A549 (cell line): ENCODE data around the gene DNAH7.

ENCODE experiments used
- BHLHE40 ChIP-seq: IDR thresholded peaks from 2 replicates; pipeline ENCODE4 v1.6.1; 2012; ENCODE audit warnings: low read depth, low read length, inconsistent platforms
- CBX2 ChIP-seq: fragments of 200-600 bp; sonication (generic); IDR thresholded peaks from 2 replicates; pipeline ENCODE4 v1.6.1; 2016; ENCODE audit warnings: low read depth, mild to moderate bottlenecking, borderline replicate concordance
- CEBPB ChIP-seq, 2 experiments: fragments of >200 bp in 1 of 2; sonication (Bioruptor Twin) in 1 of 2; formaldehyde crosslinking in 1 of 2; IDR thresholded peaks; 2 replicates each; pipeline ENCODE4 v1.6.1; 2012 to 2016
- CTCF ChIP-seq: fragments of >200 bp; sonication (Bioruptor Twin); formaldehyde crosslinking; IDR thresholded peaks from 3 replicates; pipeline ENCODE4 v1.5.1; 2016
- E2F6 ChIP-seq: IDR thresholded peaks from 2 replicates; pipeline ENCODE4 v1.6.1; 2012; ENCODE audit warnings: low read depth, borderline replicate concordance
- EP300 ChIP-seq, 2 experiments: fragments of >200 bp; sonication (Bioruptor Twin); formaldehyde crosslinking; IDR thresholded peaks; 2 replicates in 1 of 2; 3 replicates in 1 of 2; pipeline ENCODE4 v1.6.1; 2016 to 2017
- KDM5A ChIP-seq: fragments of 200-600 bp; sonication (generic); IDR thresholded peaks from 2 replicates; pipeline ENCODE4 v1.6.1; 2016; ENCODE audit warnings: antibody characterized with exemption, mild to moderate bottlenecking
- MAX ChIP-seq: IDR thresholded peaks from 2 replicates; pipeline ENCODE4 v1.6.1; 2012
- PHF8 ChIP-seq: fragments of 200-600 bp; sonication (generic); IDR thresholded peaks from 2 replicates; pipeline ENCODE4 v1.6.1; 2016; ENCODE audit warnings: low read depth, mild to moderate bottlenecking, antibody characterized with exemption, moderate library complexity, borderline replicate concordance
- RAD21 ChIP-seq, 2 experiments: fragments of >200 bp in 1 of 2; sonication (Bioruptor Twin) in 1 of 2; formaldehyde crosslinking in 1 of 2; IDR thresholded peaks in 1 of 2; conservative IDR thresholded peaks in 1 of 2; 2 replicates in 1 of 2; 3 replicates in 1 of 2; pipeline ENCODE4 v1.6.1; 2012 to 2018; ENCODE audit warnings: inconsistent platforms in 1 of 2
- RFX5 ChIP-seq: fragments of 450-650 bp; IDR thresholded peaks from 2 replicates; pipeline ENCODE4 v1.7.1; 2014; ENCODE audit warnings: antibody characterized with exemption, mild to moderate bottlenecking, moderate library complexity
- ZFP36 ChIP-seq: fragments of 450-650 bp; IDR thresholded peaks from 2 replicates; pipeline ENCODE4 v1.6.1; 2014; ENCODE audit warnings: borderline replicate concordance; ENCODE audit not compliant: partially characterized antibody

- TF ChIP-seq E2F6 (no peak), CBX2 (no peak), CEBPB (IDR thresholded peaks at IDR 0.05) (no peak), ZFP36 (no peak), KDM5A (no peak), MAX (no peak), PHF8 (no peak), RAD21 (conservative IDR thresholded peaks at IDR 0.05 in 1 of 2, IDR thresholded peaks at IDR 0.05 in 1 of 2) (no peak), CTCF (no peak), BHLHE40 (no peak), EP300 (IDR thresholded peaks at IDR 0.05) (no peak), RFX5 (no peak)
Measured at GRCh38 chr2:195758846-195759245, 309.8 kb downstream of the DNAH7 start.
